ENCODE measurements around the gene SPATS2L.

Gene SPATS2L

GRCh38 chr2:200377355-200378336 lies 71.2 kb downstream of the SPATS2L start:
- DNase-seq (ENCODE audit: low spot score): no peak

- no peak for DNase-seq (ENCODE audit: low spot score)
Measured at GRCh38 chr2:200378652-200379290, 72.3 kb downstream of the SPATS2L start.

GRCh38 chr2:200379481-200380090 lies 73.1 kb downstream of the SPATS2L start:
- no peak for DNase-seq (ENCODE audit: low spot score)

- no peak for DNase-seq (ENCODE audit: low spot score)
Measured at GRCh38 chr2:200380091-200380561, 73.6 kb downstream of the SPATS2L start.

GRCh38 chr2:200380833-200381542 lies 74.5 kb downstream of the SPATS2L start:
- DNase-seq (ENCODE audit: low spot score): no peak

- no peak for DNase-seq (ENCODE audit: low spot score)
Measured at GRCh38 chr2:200382874-200383273, 76.4 kb downstream of the SPATS2L start.

GRCh38 chr2:200383380-200384110 lies 77.1 kb downstream of the SPATS2L start:
- no peak for DNase-seq (ENCODE audit: low spot score)

GRCh38 chr2:200385063-200385635 lies 78.7 kb downstream of the SPATS2L start:
- DNase-seq (ENCODE audit: low spot score): no peak

GRCh38 chr2:200393191-200393590 lies 86.7 kb downstream of the SPATS2L start:
- no peak for DNase-seq (ENCODE audit: low spot score)

- DNase-seq (ENCODE audit: low spot score): no peak
Measured at GRCh38 chr2:200394045-200394444, 87.6 kb downstream of the SPATS2L start.

- no peak for DNase-seq (ENCODE audit: low spot score)
Measured at GRCh38 chr2:200396781-200397242, 90.3 kb downstream of the SPATS2L start.

- DNase-seq (ENCODE audit: low spot score): no peak
Measured at GRCh38 chr2:200397785-200398184, 91.3 kb downstream of the SPATS2L start.

- no peak for DNase-seq (ENCODE audit: low spot score)
Measured at GRCh38 chr2:200399046-200399445, 92.6 kb downstream of the SPATS2L start.

- no peak for DNase-seq (ENCODE audit: low spot score)
Measured at GRCh38 chr2:200399636-200400035, 93.1 kb downstream of the SPATS2L start.

GRCh38 chr2:200403814-200404213 lies 97.3 kb downstream of the SPATS2L start:
- DNase-seq (ENCODE audit: low spot score): no peak

- DNase-seq (ENCODE audit: low spot score): no peak
Measured at GRCh38 chr2:200404615-200405014, 98.1 kb downstream of the SPATS2L start.

- no peak for DNase-seq (ENCODE audit: low spot score)
Measured at GRCh38 chr2:200405599-200406298, 99.3 kb downstream of the SPATS2L start.

- DNase-seq (ENCODE audit: low spot score): no peak
Measured at GRCh38 chr2:200406379-200406778, 99.9 kb downstream of the SPATS2L start.

GRCh38 chr2:200408428-200409316 lies 102.2 kb downstream of the SPATS2L start:
- no peak for DNase-seq (ENCODE audit: low spot score)

Measured in putamen (tissue), 1 donor.